ENCODE results near the gene FMR1. TPM values are rescaled to one million over a fixed set of nuclear protein-coding genes. Genes with fewer than 3 reads are reported as not detected.

Gene FMR1
- total RNA-seq, 1 donor from 2014 or later: 73.0 TPM

GRCh38 chrX:147913570-147913969 is 1.9 kb downstream of the FMR1 start:
- no peak for DNase-seq (ENCODE audit: low spot score in 2 of 2)

DNA sequence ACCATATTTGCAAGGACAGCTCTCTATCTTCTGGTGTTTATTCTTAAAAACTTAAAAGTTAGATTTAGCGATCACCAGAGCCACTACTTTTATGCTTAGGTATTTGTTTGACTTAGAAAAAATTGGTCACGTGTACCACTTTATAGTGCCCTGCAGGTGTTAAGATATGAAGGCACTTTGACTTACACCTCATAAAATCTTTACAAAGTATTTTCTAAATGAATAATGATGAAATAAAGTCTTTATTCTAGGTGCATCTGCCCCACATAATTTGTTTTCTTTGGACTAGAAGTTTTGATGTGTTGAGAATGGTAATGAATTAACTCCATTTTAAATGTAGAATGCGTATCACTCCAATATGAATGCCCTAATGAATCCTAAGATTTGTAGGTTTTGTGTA is 2.9 kb downstream of the FMR1 start:
- no peak for FAIRE-seq
- no peak for DNase-seq (ENCODE audit: low spot score in 2 of 2)

More at GRCh38 chrX:147913570-147913969, 1.9 kb downstream of the FMR1 start:
- no peak for FAIRE-seq

GRCh38 chrX:147916375-147916968 is 4.8 kb downstream of the FMR1 start:
- no peak for DNase-seq (ENCODE audit: low spot score in 2 of 2)
- FAIRE-seq: no peak

DNA sequence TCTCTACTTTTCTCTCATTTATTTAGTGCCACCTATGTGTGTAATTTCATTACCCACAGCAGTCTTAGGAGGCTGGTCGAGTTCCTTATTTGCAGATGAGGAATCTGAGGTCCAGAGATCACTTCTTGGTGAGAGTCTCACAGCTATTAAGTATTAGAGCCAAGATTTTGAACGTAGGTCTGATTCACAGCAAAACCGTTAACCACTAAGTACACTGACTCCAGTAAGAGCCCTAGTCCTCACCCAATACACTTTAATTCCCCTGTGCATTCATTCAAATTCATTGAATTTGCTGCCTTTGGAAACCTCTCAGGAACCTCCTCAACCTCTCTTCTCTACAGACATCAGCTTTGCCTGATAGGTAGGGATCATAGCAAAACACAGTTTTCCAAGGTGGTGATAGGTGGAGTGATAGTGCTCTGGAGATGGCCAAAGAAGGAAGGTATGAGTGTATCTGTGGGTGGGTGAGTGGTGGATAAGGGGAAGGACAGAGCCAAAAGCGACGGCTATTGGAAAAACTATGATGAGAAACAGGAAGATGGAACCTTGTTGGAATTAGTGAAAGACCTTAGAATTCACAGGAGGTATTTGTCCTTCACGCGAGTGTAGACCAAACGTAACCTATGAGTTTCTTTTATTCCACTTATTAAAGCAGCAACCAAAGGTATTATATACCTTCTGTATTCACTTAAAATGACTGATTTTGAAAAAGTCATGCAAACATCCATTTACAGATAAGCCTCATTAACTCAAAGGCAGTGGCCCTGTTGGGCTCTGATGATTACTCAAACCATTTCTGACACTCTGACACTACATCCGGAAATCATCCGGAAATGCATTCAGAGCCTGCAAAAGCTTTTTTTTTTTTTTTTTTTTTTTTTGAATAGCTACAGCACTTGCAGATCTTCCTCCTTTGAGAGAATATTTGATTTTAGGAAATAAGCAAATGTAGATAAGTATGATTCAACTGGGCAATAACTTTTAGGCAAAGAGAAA is 6.3 kb downstream of the FMR1 start:
- FAIRE-seq (no peak), DNase-seq (ENCODE audit: low spot score in 2 of 2) (no peak)

- no peak for FAIRE-seq
- DNase-seq (ENCODE audit: low spot score in 2 of 2): no peak
Observed at GRCh38 chrX:147920161-147920666, 8.5 kb downstream of the FMR1 start.

- DNase-seq (ENCODE audit: low spot score in 2 of 2) (no peak), FAIRE-seq (no peak)
Observed at GRCh38 chrX:147923605-147924004, 11.9 kb downstream of the FMR1 start.

DNA sequence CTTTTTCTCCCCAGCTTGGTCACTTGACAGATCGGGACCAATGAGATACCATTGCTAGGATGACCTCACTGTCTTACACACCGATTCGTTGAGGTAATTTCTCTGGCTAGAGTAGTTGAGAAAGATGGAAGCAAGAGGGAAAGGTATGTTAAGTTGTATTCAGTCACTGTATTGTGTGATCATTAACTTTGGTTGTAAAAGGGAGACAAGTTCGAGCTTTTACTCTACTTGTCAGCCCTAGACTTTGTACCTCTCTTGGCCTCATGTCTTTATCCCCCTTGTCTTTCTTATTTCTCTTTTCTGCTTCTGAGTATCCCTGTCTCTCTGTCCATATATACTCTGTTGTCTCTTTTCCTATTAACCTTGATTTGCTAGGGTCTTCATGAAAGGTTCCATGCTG is 15.5 kb downstream of the FMR1 start:
- FAIRE-seq (no peak), DNase-seq (ENCODE audit: low spot score in 2 of 2) (no peak)

- FAIRE-seq (no peak), DNase-seq (ENCODE audit: low spot score in 2 of 2) (no peak)
Observed at GRCh38 chrX:147933815-147934214, 22.1 kb downstream of the FMR1 start.

- DNase-seq (ENCODE audit: low spot score in 2 of 2) (no peak), FAIRE-seq (no peak)
Observed at GRCh38 chrX:147935156-147935758, 23.5 kb downstream of the FMR1 start.

- no peak for DNase-seq (ENCODE audit: low spot score in 2 of 2)
- FAIRE-seq: no peak
Observed at GRCh38 chrX:147945286-147945685, 33.6 kb downstream of the FMR1 start.

- DNase-seq (ENCODE audit: low spot score in 2 of 2) (no peak), FAIRE-seq (no peak)
Observed at GRCh38 chrX:147948531-147948930, 36.8 kb downstream of the FMR1 start.

DNA sequence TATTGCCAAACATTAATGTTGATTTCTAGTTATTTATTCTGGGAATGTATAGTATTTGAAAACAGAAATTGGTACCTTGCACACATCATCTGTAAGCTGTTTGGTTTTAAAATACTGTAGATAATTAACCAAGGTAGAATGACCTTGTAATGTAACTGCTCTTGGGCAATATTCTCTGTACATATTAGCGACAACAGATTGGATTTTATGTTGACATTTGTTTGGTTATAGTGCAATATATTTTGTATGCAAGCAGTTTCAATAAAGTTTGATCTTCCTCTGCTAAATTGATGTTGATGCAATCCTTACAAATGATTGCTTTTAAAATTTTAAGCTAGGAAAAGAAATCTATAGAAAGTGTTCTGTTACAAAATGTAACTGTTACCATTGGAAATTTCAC is 38.6 kb downstream of the FMR1 start:
- no peak for FAIRE-seq

DNA sequence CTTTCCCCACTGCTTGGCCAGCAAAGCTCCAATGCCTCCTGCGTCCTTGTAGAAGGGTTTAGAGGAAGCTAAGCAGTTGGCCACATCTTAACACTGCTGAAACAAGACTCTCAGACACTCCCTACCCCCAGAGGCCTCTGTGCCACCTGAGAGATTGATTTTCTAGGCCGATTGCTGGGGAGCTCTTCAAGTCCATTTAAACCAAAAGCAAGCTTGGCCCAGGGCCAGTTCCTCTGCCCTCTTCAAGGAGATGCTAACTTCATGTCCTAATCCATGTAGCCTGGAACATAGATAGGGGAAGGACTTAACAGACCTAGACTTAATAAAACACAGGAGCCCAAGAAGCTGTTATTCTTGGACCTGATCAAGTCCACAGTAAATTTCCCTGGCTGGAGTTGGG is 42.3 kb downstream of the FMR1 start:
- no peak for FAIRE-seq
- DNase-seq (ENCODE audit: low spot score in 2 of 2): no peak

More for the DNA sequence above, 38.6 kb downstream of the FMR1 start:
- DNase-seq (ENCODE audit: low spot score in 2 of 2): no peak

DNA sequence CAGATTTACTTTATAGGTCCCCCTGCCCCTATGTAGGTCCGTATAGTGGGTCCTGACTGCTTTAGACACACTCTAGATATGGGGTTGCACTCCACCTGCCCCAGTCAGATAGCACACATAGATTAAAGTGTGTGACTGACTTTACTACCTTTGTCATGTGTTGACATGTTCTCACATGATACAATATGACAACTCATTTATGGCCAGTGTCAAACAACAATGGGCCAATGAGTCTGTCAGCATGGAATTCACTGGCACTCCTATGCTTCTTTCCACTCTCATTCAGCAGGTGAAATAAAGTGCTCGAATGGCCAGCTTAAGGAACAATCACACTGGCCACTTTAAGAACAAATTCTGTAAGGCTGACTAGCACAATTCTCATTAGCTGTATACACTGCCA is 45.6 kb downstream of the FMR1 start:
- FAIRE-seq: no peak
- no peak for DNase-seq (ENCODE audit: low spot score in 2 of 2)

GRCh38 chrX:147958291-147958690 is 46.6 kb downstream of the FMR1 start:
- no peak for FAIRE-seq

DNA sequence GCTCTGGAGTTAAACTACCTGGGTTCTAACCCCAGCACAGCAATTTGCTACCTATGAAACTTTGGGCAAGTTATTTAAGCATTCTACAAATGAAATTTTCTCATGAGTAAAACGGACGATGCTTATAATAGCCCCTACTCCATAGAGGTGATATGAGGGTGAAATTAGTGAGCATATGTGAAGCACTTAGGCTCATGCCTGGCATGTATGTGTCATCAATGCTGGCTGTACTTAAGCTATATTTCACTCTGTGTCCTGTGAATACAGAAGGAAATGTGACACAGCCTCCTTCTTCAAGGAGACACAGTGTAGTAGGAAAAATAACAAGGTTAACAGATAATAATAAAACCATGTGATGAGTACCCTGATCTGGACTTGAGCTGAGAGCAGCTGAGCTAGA is 49.0 kb downstream of the FMR1 start:
- DNase-seq (ENCODE audit: low spot score in 2 of 2) (no peak), FAIRE-seq (no peak)

More at GRCh38 chrX:147958291-147958690, 46.6 kb downstream of the FMR1 start:
- DNase-seq (ENCODE audit: low spot score in 2 of 2): no peak

GRCh38 chrX:147962476-147962875 is 50.8 kb downstream of the FMR1 start:
- DNase-seq (ENCODE audit: low spot score in 2 of 2) (no peak), FAIRE-seq (no peak)

DNA sequence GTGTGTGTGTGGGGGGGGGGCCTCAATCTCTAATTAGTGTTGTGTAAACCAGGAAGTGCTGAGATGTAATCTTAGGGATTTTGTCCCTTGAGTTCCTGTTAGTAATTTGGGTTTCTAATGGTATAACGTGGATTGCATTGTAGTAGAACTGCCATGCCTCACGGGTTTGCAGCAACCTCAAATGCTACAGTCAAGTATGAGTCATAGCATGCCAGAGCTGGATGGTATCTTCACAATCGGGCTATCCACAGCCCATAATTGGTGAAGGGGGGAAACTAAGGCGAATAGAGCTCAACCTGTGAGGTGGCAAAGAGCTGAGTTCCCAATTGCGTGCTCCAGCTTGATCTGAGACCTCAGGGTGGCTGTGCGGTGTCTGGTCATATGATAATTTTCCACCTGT is 67.2 kb downstream of the FMR1 start:
- FAIRE-seq: no peak

DNA sequence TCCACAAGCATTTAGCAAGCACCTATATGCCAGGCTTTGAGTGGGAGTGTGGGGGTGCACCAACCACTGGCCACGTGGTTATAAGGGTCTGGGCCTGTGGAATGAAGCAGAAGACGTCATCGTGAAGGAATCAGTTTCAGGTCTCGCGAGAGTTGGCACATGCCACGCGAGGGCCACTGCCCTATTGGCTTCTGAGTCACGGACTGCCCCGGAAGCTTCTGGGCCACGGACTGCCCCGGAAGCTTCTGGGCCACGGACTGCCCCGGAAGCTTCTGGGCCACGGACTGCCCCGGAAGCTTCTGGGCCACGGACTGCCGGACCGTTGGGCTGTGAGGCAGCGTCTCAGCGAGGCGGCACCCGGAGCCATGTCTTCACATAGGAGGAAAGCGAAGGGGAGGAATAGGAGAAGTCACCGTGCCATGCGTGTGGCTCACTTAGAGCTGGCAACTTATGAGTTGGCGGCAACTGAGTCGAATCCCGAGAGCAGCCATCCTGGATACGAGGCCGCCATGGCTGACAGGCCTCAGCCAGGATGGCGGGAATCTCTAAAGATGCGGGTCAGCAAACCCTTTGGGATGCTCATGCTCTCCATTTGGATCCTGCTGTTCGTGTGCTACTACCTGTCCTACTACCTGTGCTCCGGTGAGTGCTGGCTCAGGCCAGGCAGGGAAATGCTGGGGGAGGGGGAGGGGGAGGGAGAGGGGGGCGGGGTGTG is 69.5 kb downstream of the FMR1 start, which contains the start of gene FMR1NB:
Gene FMR1NB (plus strand): TSS at position 300 of the 715 bp plus-strand sequence. CDS start 66 bp downstream, at position 366.
- FAIRE-seq: no peak
- DNase-seq (ENCODE audit: low spot score in 2 of 2): no peak

More for the DNA sequence above, 67.2 kb downstream of the FMR1 start:
- no peak for DNase-seq (ENCODE audit: low spot score in 2 of 2)
